Mesendoderm (in vitro differentiated cells): ENCODE data around the gene SLC7A9.

Experiments
- DNase-seq: peaks from one replicate; pipeline ENCODE4 v3.0.0; 2013
- H2AK5ac ChIP-seq: 2 replicates; pipeline ENCODE4 v1.6.1; 2013; ENCODE audit warnings: low read length, inconsistent platforms
- H2BK120ac ChIP-seq: 2 replicates; pipeline ENCODE4 v1.6.1; 2013; ENCODE audit warnings: low read depth, mild to moderate bottlenecking, low read length, moderate library complexity, mixed read lengths
- H2BK15ac ChIP-seq: replicated peaks from 2 replicates; pipeline ENCODE4 v1.6.1; 2013; ENCODE audit warnings: low read depth, mild to moderate bottlenecking, moderate library complexity
- H2BK5ac ChIP-seq: 2 replicates; pipeline ENCODE4 v1.6.1; 2013; ENCODE audit warnings: low read length, inconsistent platforms
- H3K18ac ChIP-seq: 2 replicates; pipeline ENCODE4 v1.6.1; 2013; ENCODE audit warnings: mild to moderate bottlenecking, low read length, mixed read lengths
- H3K23ac ChIP-seq: one replicate; pipeline ENCODE4 v1.6.1; 2013; ENCODE audit warnings: low read length
- H3K27ac ChIP-seq: 2 replicates; pipeline ENCODE4 v1.5.1; 2013; ENCODE audit warnings: low read depth, mild to moderate bottlenecking, inconsistent platforms, low read length, moderate library complexity
- H3K27me3 ChIP-seq: 2 replicates; pipeline ENCODE4 v1.6.1; 2013; ENCODE audit warnings: low read length, control low read depth, mild to moderate bottlenecking, inconsistent platforms; ENCODE audit not compliant: insufficient read depth, poor library complexity
- H3K36me3 ChIP-seq: 2 replicates; pipeline ENCODE4 v1.6.1; 2013; ENCODE audit warnings: low read length, inconsistent platforms; ENCODE audit not compliant: control insufficient read depth, insufficient read depth
- H3K4ac ChIP-seq: one replicate; pipeline ENCODE4 v1.6.1; 2013; ENCODE audit warnings: low read depth, mild to moderate bottlenecking, low read length, moderate library complexity
- H3K4me1 ChIP-seq: 2 replicates; pipeline ENCODE4 v1.6.1; 2013; ENCODE audit warnings: low read depth, low read length, inconsistent platforms; ENCODE audit not compliant: control insufficient read depth
- H3K4me2 ChIP-seq: 2 replicates; pipeline ENCODE4 v1.6.1; 2013; ENCODE audit warnings: low read length
- H3K4me3 ChIP-seq: 2 replicates; pipeline ENCODE4 v1.5.1; 2013; ENCODE audit warnings: mild to moderate bottlenecking, low read length
- H3K56ac ChIP-seq: one replicate; pipeline ENCODE4 v1.6.1; 2013; ENCODE audit warnings: low read length
- H3K79me1 ChIP-seq: 2 replicates; pipeline ENCODE4 v1.6.1; 2013; ENCODE audit warnings: low read length, inconsistent platforms
- H3K79me2 ChIP-seq: 2 replicates; pipeline ENCODE4 v1.6.1; 2013; ENCODE audit warnings: mild to moderate bottlenecking, low read length; ENCODE audit not compliant: control insufficient read depth, insufficient read depth
- H3K9ac ChIP-seq: 2 replicates; pipeline ENCODE4 v1.6.1; 2013; ENCODE audit warnings: low read length, inconsistent platforms
- H4K5ac ChIP-seq: one replicate; pipeline ENCODE4 v1.6.1; 2013; ENCODE audit warnings: low read length
- H4K8ac ChIP-seq: one replicate; pipeline ENCODE4 v1.6.1; 2013; ENCODE audit warnings: low read depth, mild to moderate bottlenecking, control low read depth, low read length, moderate library complexity
- WGBS: extraction: QIAGEN DNeasy Blood & Tissue Kit; methylation state at CpG from one replicate; pipeline ENCODE4 v1.1.7; 2013; ENCODE audit warnings: low lambda C conversion rate, missing lambda C conversion rate; ENCODE audit not compliant: insufficient coverage; ENCODE audit errors: extremely low coverage; 5-methylcytosine and 5-hydroxymethylcytosine counted together

SLC7A9 gene

GRCh38 chr19:32866061-32866460 lies 3.5 kb downstream of the SLC7A9 start:
- H3K18ac ChIP-seq: no peak overlapping the region
- no peak overlapping the region for H4K5ac ChIP-seq
- H3K4ac ChIP-seq: no peak overlapping the region
- no peak overlapping the region for H3K56ac ChIP-seq
- no peak overlapping the region for H3K23ac ChIP-seq
- H3K9ac ChIP-seq: no peak overlapping the region
- H4K8ac ChIP-seq: no peak overlapping the region
- H3K4me2 ChIP-seq: no peak overlapping the region
- H3K36me3 ChIP-seq: no peaks in the 10 kb centered on the region
- H3K4me1 ChIP-seq: no peaks in the 10 kb centered on the region
- no peaks in the 10 kb centered on the region for H3K79me2 ChIP-seq
- H3K79me1 ChIP-seq: no peaks in the 10 kb centered on the region
- H3K27ac ChIP-seq: no peak overlapping the region
- H3K4me3 ChIP-seq: no peak overlapping the region
- no peak overlapping the region for H2BK15ac ChIP-seq
- no peak overlapping the region for H2AK5ac ChIP-seq
- no peak overlapping the region for H2BK120ac ChIP-seq
- H2BK5ac ChIP-seq: no peak overlapping the region
- H3K27me3 ChIP-seq: no peaks in the 10 kb centered on the region
- no CpG with 5 or more reads among the region's 7 CpGs for WGBS
- DNase-seq: no peak

- WGBS: no CpG with 5 or more reads among the region's 6 CpGs
- no peak overlapping the region for H3K4me2 ChIP-seq
- no peak overlapping the region for H3K4me3 ChIP-seq
- no peak overlapping the region for H3K9ac ChIP-seq
- DNase-seq: no peak
- no peak overlapping the region for H2BK5ac ChIP-seq
- no peak overlapping the region for H2BK15ac ChIP-seq
- H3K79me1 ChIP-seq: no peaks in the 10 kb centered on the region
- H3K36me3 ChIP-seq: no peaks in the 10 kb centered on the region
- H3K18ac ChIP-seq: no peak overlapping the region
- H3K79me2 ChIP-seq: no peaks in the 10 kb centered on the region
- no peak overlapping the region for H3K23ac ChIP-seq
- no peak overlapping the region for H2AK5ac ChIP-seq
- no peak overlapping the region for H3K27ac ChIP-seq
- no peaks in the 10 kb centered on the region for H3K4me1 ChIP-seq
- no peak overlapping the region for H3K4ac ChIP-seq
- no peak overlapping the region for H4K8ac ChIP-seq
- H4K5ac ChIP-seq: no peak overlapping the region
- no peak overlapping the region for H2BK120ac ChIP-seq
- no peaks in the 10 kb centered on the region for H3K27me3 ChIP-seq
- no peak overlapping the region for H3K56ac ChIP-seq
Measured at GRCh38 chr19:32865326-32865725, 4.2 kb downstream of the SLC7A9 start.

- H2AK5ac ChIP-seq: no peak overlapping the region
- H3K4me1 ChIP-seq: no peaks in the 10 kb centered on the region
- no peaks in the 10 kb centered on the region for H3K27me3 ChIP-seq
- H4K8ac ChIP-seq: no peak overlapping the region
- H3K79me1 ChIP-seq: no peaks in the 10 kb centered on the region
- no peaks in the 10 kb centered on the region for H3K79me2 ChIP-seq
- no peak overlapping the region for H2BK120ac ChIP-seq
- H3K23ac ChIP-seq: no peak overlapping the region
- H2BK5ac ChIP-seq: no peak overlapping the region
- DNase-seq: no peak
- no CpG with 5 or more reads among the region's 35 CpGs for WGBS
- no peak overlapping the region for H3K27ac ChIP-seq
- H3K4ac ChIP-seq: no peak overlapping the region
- H4K5ac ChIP-seq: no peak overlapping the region
- H2BK15ac ChIP-seq: no peak overlapping the region
- H3K4me2 ChIP-seq: no peak overlapping the region
- H3K56ac ChIP-seq: no peak overlapping the region
- H3K9ac ChIP-seq: no peak overlapping the region
- H3K18ac ChIP-seq: no peak overlapping the region
- H3K36me3 ChIP-seq: no peaks in the 10 kb centered on the region
- H3K4me3 ChIP-seq: no peak overlapping the region
Measured at GRCh38 chr19:32864318-32865007, 5.1 kb downstream of the SLC7A9 start.

GRCh38 chr19:32863841-32864240 lies 5.7 kb downstream of the SLC7A9 start:
- no peak overlapping the region for H2AK5ac ChIP-seq
- no peak overlapping the region for H3K4me2 ChIP-seq
- H2BK120ac ChIP-seq: no peak overlapping the region
- no peak overlapping the region for H3K27ac ChIP-seq
- no peak overlapping the region for H3K23ac ChIP-seq
- no peaks in the 10 kb centered on the region for H3K27me3 ChIP-seq
- H3K79me2 ChIP-seq: no peaks in the 10 kb centered on the region
- H3K36me3 ChIP-seq: no peaks in the 10 kb centered on the region
- H3K4me3 ChIP-seq: no peak overlapping the region
- H3K79me1 ChIP-seq: no peaks in the 10 kb centered on the region
- no peak overlapping the region for H4K8ac ChIP-seq
- H2BK15ac ChIP-seq: no peak overlapping the region
- no peak overlapping the region for H3K9ac ChIP-seq
- H3K56ac ChIP-seq: no peak overlapping the region
- no peak for DNase-seq
- H4K5ac ChIP-seq: no peak overlapping the region
- no peak overlapping the region for H3K18ac ChIP-seq
- no CpG with 5 or more reads among the region's 13 CpGs for WGBS
- H3K4me1 ChIP-seq: no peaks in the 10 kb centered on the region
- H2BK5ac ChIP-seq: no peak overlapping the region
- H3K4ac ChIP-seq: no peak overlapping the region

GRCh38 chr19:32863301-32863700 lies 6.3 kb downstream of the SLC7A9 start:
- no peak overlapping the region for H2BK15ac ChIP-seq
- H3K4me1 ChIP-seq: no peaks in the 10 kb centered on the region
- no peak overlapping the region for H4K8ac ChIP-seq
- no CpG with 5 or more reads among the region's 8 CpGs for WGBS
- no peak overlapping the region for H3K4me2 ChIP-seq
- H2AK5ac ChIP-seq: no peak overlapping the region
- H2BK120ac ChIP-seq: no peak overlapping the region
- DNase-seq: no peak
- no peak overlapping the region for H3K9ac ChIP-seq
- H3K79me1 ChIP-seq: no peaks in the 10 kb centered on the region
- H3K4me3 ChIP-seq: no peak overlapping the region
- H3K27me3 ChIP-seq: no peaks in the 10 kb centered on the region
- H3K79me2 ChIP-seq: no peaks in the 10 kb centered on the region
- H3K23ac ChIP-seq: no peak overlapping the region
- no peak overlapping the region for H3K4ac ChIP-seq
- no peak overlapping the region for H3K27ac ChIP-seq
- no peak overlapping the region for H4K5ac ChIP-seq
- H3K36me3 ChIP-seq: no peaks in the 10 kb centered on the region
- no peak overlapping the region for H2BK5ac ChIP-seq
- H3K18ac ChIP-seq: no peak overlapping the region
- H3K56ac ChIP-seq: no peak overlapping the region

- Histone ChIP-seq H3K36me3 (no peaks in the 10 kb centered on the region), H3K27ac (no peak overlapping the region), H3K27me3 (no peaks in the 10 kb centered on the region), H3K4me1 (no peaks in the 10 kb centered on the region), H3K56ac (no peak overlapping the region), H3K4ac (no peak overlapping the region), H3K18ac (no peak overlapping the region), H3K4me3 (no peak overlapping the region), H4K8ac (no peak overlapping the region), H2BK15ac (no peak overlapping the region), H2BK5ac (no peak overlapping the region), H4K5ac (no peak overlapping the region), H3K23ac (no peak overlapping the region), H3K4me2 (no peak overlapping the region), H2BK120ac (no peak overlapping the region), H3K9ac (no peak overlapping the region), H3K79me2 (no peaks in the 10 kb centered on the region), H3K79me1 (no peaks in the 10 kb centered on the region), H2AK5ac (no peak overlapping the region)
- WGBS: no CpG with 5 or more reads among the region's 14 CpGs
- no peak for DNase-seq
Measured at GRCh38 chr19:32862741-32863140, 6.8 kb downstream of the SLC7A9 start.
